HL-60 (cell line): ENCODE results near the gene MED4.
A peak's percentile ranks its signal among the peaks of the same experiment; 100 is the strongest.

Experiments
- DNase-seq, 2 experiments: peaks; one replicate each; pipeline ENCODE4 v3.0.0-alpha.2; 2010 to 2020; ENCODE audit warnings: low read depth in 1 of 2, low spot score in 1 of 2
- H3K27ac ChIP-seq: fragments of 250-450 bp; sonication (Bioruptor Pico); replicated peaks from 2 replicates; pipeline ENCODE4 v1.5.1; 2020; ENCODE audit warnings: mild to moderate bottlenecking, moderate library complexity
- H3K27me3 ChIP-seq: fragments of 250-450 bp; sonication (Bioruptor Pico); 2 replicates; pipeline ENCODE4 v1.5.1; 2021; ENCODE audit warnings: mild to moderate bottlenecking, moderate library complexity; ENCODE audit not compliant: insufficient read depth, poor library complexity, severe bottlenecking
- H3K4me3 ChIP-seq: replicated peaks from 2 replicates; pipeline ENCODE4 v1.5.1; 2011; ENCODE audit warnings: mild to moderate bottlenecking, control low read depth, low read length; ENCODE audit not compliant: insufficient read depth
- GABPA ChIP-seq: IDR thresholded peaks from 2 replicates; pipeline ENCODE4 v1.6.1; 2012; ENCODE audit warnings: low read depth
- POLR2AphosphoS5 ChIP-seq: IDR thresholded peaks from 2 replicates; pipeline ENCODE4 v1.6.1; 2012; ENCODE audit warnings: low read depth
- SPI1 ChIP-seq: IDR thresholded peaks from 2 replicates; pipeline ENCODE4 v1.6.1; 2012; ENCODE audit warnings: low read depth, mild to moderate bottlenecking, borderline replicate concordance
- TF ChIP-seq, protein P1 (sequence below): IDR thresholded peaks from one replicate; pipeline ENCODE4 v1.5.1; 2011; ENCODE audit warnings: low read length, control low read depth, inconsistent platforms; ENCODE audit not compliant: insufficient read depth
- TF ChIP-seq, protein P2 (sequence below): IDR thresholded peaks from 2 replicates; pipeline ENCODE4 v1.6.1; 2012; ENCODE audit warnings: low read depth; ENCODE audit not compliant: insufficient replicate concordance

The MED4 gene

DNA sequence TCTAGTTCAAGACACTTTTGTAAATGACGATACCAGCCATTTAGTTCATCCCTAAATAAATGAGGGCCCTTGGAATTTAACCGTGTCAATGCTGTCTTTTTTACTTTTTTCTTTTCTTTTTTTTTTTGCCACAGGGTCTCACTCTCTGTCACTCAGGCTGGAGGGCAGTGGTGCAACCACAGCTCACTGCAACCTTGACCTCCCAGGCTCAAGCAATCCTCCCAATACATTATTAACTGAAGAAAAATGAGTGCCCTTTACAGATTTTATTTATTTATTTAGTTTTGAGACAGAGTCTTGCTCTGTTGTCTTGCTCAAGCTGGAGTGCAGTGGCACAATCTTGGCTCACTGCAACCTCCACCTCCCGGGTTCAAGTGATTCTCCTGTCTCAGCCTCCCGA lies 2.9 kb upstream of the MED4 start:
- Histone ChIP-seq H3K27ac (no peak overlapping the region), H3K27me3 (no peaks in the 10 kb centered on the region), H3K4me3 (no peak overlapping the region)
- TF ChIP-seq, protein P1, sequence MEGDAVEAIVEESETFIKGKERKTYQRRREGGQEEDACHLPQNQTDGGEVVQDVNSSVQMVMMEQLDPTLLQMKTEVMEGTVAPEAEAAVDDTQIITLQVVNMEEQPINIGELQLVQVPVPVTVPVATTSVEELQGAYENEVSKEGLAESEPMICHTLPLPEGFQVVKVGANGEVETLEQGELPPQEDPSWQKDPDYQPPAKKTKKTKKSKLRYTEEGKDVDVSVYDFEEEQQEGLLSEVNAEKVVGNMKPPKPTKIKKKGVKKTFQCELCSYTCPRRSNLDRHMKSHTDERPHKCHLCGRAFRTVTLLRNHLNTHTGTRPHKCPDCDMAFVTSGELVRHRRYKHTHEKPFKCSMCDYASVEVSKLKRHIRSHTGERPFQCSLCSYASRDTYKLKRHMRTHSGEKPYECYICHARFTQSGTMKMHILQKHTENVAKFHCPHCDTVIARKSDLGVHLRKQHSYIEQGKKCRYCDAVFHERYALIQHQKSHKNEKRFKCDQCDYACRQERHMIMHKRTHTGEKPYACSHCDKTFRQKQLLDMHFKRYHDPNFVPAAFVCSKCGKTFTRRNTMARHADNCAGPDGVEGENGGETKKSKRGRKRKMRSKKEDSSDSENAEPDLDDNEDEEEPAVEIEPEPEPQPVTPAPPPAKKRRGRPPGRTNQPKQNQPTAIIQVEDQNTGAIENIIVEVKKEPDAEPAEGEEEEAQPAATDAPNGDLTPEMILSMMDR: no peak
- TF ChIP-seq POLR2AphosphoS5: no peak
- no peak for TF ChIP-seq GABPA
- no peak for TF ChIP-seq SPI1
- TF ChIP-seq, protein P2, sequence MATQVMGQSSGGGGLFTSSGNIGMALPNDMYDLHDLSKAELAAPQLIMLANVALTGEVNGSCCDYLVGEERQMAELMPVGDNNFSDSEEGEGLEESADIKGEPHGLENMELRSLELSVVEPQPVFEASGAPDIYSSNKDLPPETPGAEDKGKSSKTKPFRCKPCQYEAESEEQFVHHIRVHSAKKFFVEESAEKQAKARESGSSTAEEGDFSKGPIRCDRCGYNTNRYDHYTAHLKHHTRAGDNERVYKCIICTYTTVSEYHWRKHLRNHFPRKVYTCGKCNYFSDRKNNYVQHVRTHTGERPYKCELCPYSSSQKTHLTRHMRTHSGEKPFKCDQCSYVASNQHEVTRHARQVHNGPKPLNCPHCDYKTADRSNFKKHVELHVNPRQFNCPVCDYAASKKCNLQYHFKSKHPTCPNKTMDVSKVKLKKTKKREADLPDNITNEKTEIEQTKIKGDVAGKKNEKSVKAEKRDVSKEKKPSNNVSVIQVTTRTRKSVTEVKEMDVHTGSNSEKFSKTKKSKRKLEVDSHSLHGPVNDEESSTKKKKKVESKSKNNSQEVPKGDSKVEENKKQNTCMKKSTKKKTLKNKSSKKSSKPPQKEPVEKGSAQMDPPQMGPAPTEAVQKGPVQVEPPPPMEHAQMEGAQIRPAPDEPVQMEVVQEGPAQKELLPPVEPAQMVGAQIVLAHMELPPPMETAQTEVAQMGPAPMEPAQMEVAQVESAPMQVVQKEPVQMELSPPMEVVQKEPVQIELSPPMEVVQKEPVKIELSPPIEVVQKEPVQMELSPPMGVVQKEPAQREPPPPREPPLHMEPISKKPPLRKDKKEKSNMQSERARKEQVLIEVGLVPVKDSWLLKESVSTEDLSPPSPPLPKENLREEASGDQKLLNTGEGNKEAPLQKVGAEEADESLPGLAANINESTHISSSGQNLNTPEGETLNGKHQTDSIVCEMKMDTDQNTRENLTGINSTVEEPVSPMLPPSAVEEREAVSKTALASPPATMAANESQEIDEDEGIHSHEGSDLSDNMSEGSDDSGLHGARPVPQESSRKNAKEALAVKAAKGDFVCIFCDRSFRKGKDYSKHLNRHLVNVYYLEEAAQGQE: no peak
- no peak for DNase-seq

DNA sequence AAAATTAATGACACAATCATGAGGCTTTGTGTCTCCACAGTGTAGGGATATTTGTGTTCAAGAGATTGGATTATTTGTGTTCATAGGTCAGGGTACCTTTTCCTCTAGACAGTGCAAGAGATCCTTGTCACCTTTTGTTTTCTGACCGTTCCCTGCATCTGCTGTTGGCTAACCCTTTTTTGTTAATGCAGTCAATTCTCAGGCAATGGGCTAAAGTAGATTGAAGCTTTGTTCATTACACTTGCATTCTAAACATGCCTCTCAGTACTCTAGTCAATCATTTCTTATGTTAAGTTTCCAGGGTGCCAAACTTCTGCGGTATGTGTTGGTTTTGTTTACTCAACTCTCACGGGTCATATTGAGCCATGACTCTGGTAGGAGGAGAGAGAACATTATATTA lies 1.8 kb upstream of the MED4 start:
- no peak for DNase-seq
- TF ChIP-seq, protein P2: no peak
- no peak for TF ChIP-seq SPI1
- no peak for TF ChIP-seq GABPA
- TF ChIP-seq POLR2AphosphoS5: no peak
- TF ChIP-seq, protein P1: no peak
- H3K27ac ChIP-seq: no peak overlapping the region
- H3K4me3 ChIP-seq: no peak overlapping the region
- H3K27me3 ChIP-seq: no peaks in the 10 kb centered on the region

DNA sequence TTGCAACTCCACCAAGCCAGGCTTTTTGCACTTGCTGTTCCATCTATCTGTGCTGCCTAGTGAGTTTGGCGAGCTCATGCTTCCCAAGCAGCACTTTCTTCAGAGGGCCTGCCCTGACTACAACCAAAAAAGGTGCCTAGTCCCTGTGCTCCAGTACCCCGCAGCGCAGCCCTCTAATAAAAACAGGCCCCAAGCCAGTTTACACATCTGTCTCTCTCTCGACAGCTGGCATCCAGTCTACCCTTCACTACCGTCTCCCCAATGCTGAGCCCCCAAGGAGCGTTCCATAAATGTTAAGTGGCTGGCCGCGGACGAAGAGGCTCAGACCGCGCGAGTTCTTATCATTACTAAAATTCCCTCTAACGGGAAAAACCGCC lies 512 bp downstream of the MED4 start:
- peak overlapping the region; percentile 93 for H3K27ac ChIP-seq
- peak overlapping the region; percentile 95 for H3K4me3 ChIP-seq
- DNase-seq: peak in 1 of 2 experiments; percentile 14
- TF ChIP-seq, protein P1: no peak
- TF ChIP-seq POLR2AphosphoS5: no peak
- TF ChIP-seq SPI1: no peak
- TF ChIP-seq, protein P2: no peak
- TF ChIP-seq GABPA: no peak
- no peaks in the 10 kb centered on the region for H3K27me3 ChIP-seq
